Measurements from ENCODE around the gene SCAF11. TPM values are rescaled to one million over a fixed set of nuclear protein-coding genes. Genes with fewer than 3 reads are reported as not detected.
A peak's percentile ranks its signal among the peaks of the same experiment; 100 is the strongest.

The SCAF11 gene
- polyA plus RNA-seq, 1 experiment: 25.2 TPM

GRCh38 chr12:45970391-45970790, 20.0 kb downstream of the SCAF11 start:
- DNase-seq (ENCODE audit: low read depth): no peak
- Histone ChIP-seq H3K27me3 (ENCODE audit: control insufficient read depth, insufficient read depth, low read length) (no peaks in the 10 kb centered on the region), H3K36me3 (ENCODE audit: control insufficient read depth, insufficient read depth, low read length) (peaks cover 2% of the 10 kb centered on the region; the same call in 1 of the 2 replicates), H3K4me3 (ENCODE audit: low read depth, low read length) (no peak overlapping the region)
- POLR2A ChIA-PET: no interaction called here
- CTCF ChIA-PET: interaction anchor here (0.9 kb wide), 1 partner anchor 20 kb away, joined by 3 read pairs; the partner anchor contains the start of gene SCAF11
- TF ChIP-seq CTCF (IDR thresholded peaks at IDR 0.05; ENCODE audit: insufficient read depth, low read depth, low read length): no peak

GRCh38 chr12:45969084-45969483, 21.3 kb downstream of the SCAF11 start:
- no peak for TF ChIP-seq CTCF (IDR thresholded peaks at IDR 0.05; ENCODE audit: insufficient read depth, low read depth, low read length)
- ChIA-PET POLR2A (no interaction called here), CTCF (interaction anchor here (0.6 to 4.2 kb wide), 4 partner anchors 15 to 225 kb away, joined by 3 to 15 read pairs (median 3); partner anchors contain the start of gene SCAF11)
- Histone ChIP-seq H3K36me3 (ENCODE audit: control insufficient read depth, insufficient read depth, low read length) (no peaks in the 10 kb centered on the region), H3K27me3 (ENCODE audit: control insufficient read depth, insufficient read depth, low read length) (no peaks in the 10 kb centered on the region), H3K4me3 (ENCODE audit: low read depth, low read length) (no peak overlapping the region)
- DNase-seq (ENCODE audit: low read depth): peak; percentile 48

- ChIA-PET CTCF (interaction anchor here (0.8 to 4.2 kb wide), 2 partner anchors 24 to 110 kb away, joined by 3 to 15 read pairs; partner anchors contain the start of gene SCAF11), POLR2A (no interaction called here)
- TF ChIP-seq CTCF (IDR thresholded peaks at IDR 0.05; ENCODE audit: insufficient read depth, low read depth, low read length): no peak
Measured at GRCh38 chr12:45966486-45966885, 23.9 kb downstream of the SCAF11 start.

GRCh38 chr12:45962553-45963325, 27.6 kb downstream of the SCAF11 start:
- POLR2A ChIA-PET: no interaction called here

More at GRCh38 chr12:45966486-45966885, 23.9 kb downstream of the SCAF11 start:
- H3K27me3 ChIP-seq (ENCODE audit: control insufficient read depth, insufficient read depth, low read length): no peaks in the 10 kb centered on the region
- H3K4me3 ChIP-seq (ENCODE audit: low read depth, low read length): no peak overlapping the region
- no peaks in the 10 kb centered on the region; the same call in 1 of the 2 replicates for H3K36me3 ChIP-seq (ENCODE audit: control insufficient read depth, insufficient read depth, low read length)
- peak; percentile 35 for DNase-seq (ENCODE audit: low read depth)

More at GRCh38 chr12:45962553-45963325, 27.6 kb downstream of the SCAF11 start:
- H3K27me3 ChIP-seq (ENCODE audit: control insufficient read depth, insufficient read depth, low read length): no peaks in the 10 kb centered on the region
- CTCF ChIA-PET: interaction anchor here (1.3 kb wide), 1 partner anchor 28 kb away, joined by 4 read pairs; no protein-coding TSS in a partner anchor
- DNase-seq (ENCODE audit: low read depth): no peak
- no peak for TF ChIP-seq CTCF (IDR thresholded peaks at IDR 0.05; ENCODE audit: insufficient read depth, low read depth, low read length)
- H3K4me3 ChIP-seq (ENCODE audit: low read depth, low read length): no peak overlapping the region
- H3K36me3 ChIP-seq (ENCODE audit: control insufficient read depth, insufficient read depth, low read length): no peaks in the 10 kb centered on the region; the same call in 1 of the 2 replicates
